H9 (cell line): ENCODE results near the gene ANK2. TPM values are rescaled to one million over a fixed set of nuclear protein-coding genes. Genes with fewer than 3 reads are reported as not detected.

Experiments
- DNase-seq: peaks from one replicate; pipeline ENCODE4 v3.0.0-alpha.2; 2017
- H2AFZ ChIP-seq: one replicate; pipeline ENCODE4 v1.6.1; 2013; ENCODE audit warnings: mild to moderate bottlenecking, low read length, control low read depth, moderate library complexity
- H2AK5ac ChIP-seq: 2 replicates; pipeline ENCODE4 v1.6.1; 2013; ENCODE audit warnings: low read length, control low read depth, mixed read lengths; ENCODE audit not compliant: insufficient read length
- H2BK120ac ChIP-seq: one replicate; pipeline ENCODE4 v1.6.1; 2013; ENCODE audit warnings: low read depth, mild to moderate bottlenecking, low read length, control low read depth, inconsistent platforms; ENCODE audit not compliant: poor library complexity, severe bottlenecking
- H2BK12ac ChIP-seq: 2 replicates; pipeline ENCODE4 v1.6.1; 2013; ENCODE audit warnings: low read length, control low read depth, mixed read lengths, low read depth; ENCODE audit not compliant: insufficient read length
- H2BK15ac ChIP-seq: 2 replicates; pipeline ENCODE4 v1.6.1; 2013; ENCODE audit warnings: low read depth, low read length, control low read depth
- H2BK20ac ChIP-seq: one replicate; pipeline ENCODE4 v1.6.1; 2013; ENCODE audit warnings: low read depth, mild to moderate bottlenecking, low read length, control low read depth, inconsistent platforms; ENCODE audit not compliant: poor library complexity, severe bottlenecking
- H2BK5ac ChIP-seq: 2 replicates; pipeline ENCODE4 v1.6.1; 2013; ENCODE audit warnings: low read length, control low read depth, mixed read lengths; ENCODE audit not compliant: insufficient read length
- H3K14ac ChIP-seq: 2 replicates; pipeline ENCODE4 v1.6.1; 2013; ENCODE audit warnings: low read length, control low read depth; ENCODE audit not compliant: insufficient read depth
- H3K18ac ChIP-seq: 2 replicates; pipeline ENCODE4 v1.6.1; 2013; ENCODE audit warnings: low read depth, mild to moderate bottlenecking, mixed read lengths, low read length, control low read depth; ENCODE audit not compliant: insufficient read length
- H3K23ac ChIP-seq: 2 replicates; pipeline ENCODE4 v1.6.1; 2013; ENCODE audit warnings: low read length, control low read depth, mixed read lengths, low read depth; ENCODE audit not compliant: insufficient read length
- H3K23me2 ChIP-seq: 2 replicates; pipeline ENCODE4 v1.6.1; 2013; ENCODE audit warnings: low read depth, mild to moderate bottlenecking, mixed read lengths, low read length, control low read depth; ENCODE audit not compliant: insufficient read length, poor library complexity, severe bottlenecking
- H3K27ac ChIP-seq: 2 replicates; pipeline ENCODE4 v1.5.1; 2013; ENCODE audit warnings: low read length, control low read depth, mixed read lengths, low read depth; ENCODE audit not compliant: insufficient read length
- H3K27me3 ChIP-seq: 2 replicates; pipeline ENCODE4 v1.6.1; 2013; ENCODE audit warnings: low read length, control low read depth, inconsistent platforms; ENCODE audit not compliant: insufficient read depth
- H3K4ac ChIP-seq: 2 replicates; pipeline ENCODE4 v1.6.1; 2013; ENCODE audit warnings: low read depth, mild to moderate bottlenecking, control low read depth, inconsistent platforms, low read length, moderate library complexity
- H3K4me1 ChIP-seq: 2 replicates; pipeline ENCODE4 v1.6.1; 2013; ENCODE audit warnings: low read length, control low read depth, inconsistent platforms; ENCODE audit not compliant: insufficient read depth
- H3K4me2 ChIP-seq: 2 replicates; pipeline ENCODE4 v1.6.1; 2013; ENCODE audit warnings: low read length, control low read depth, mixed read lengths; ENCODE audit not compliant: insufficient read length, insufficient read depth
- H3K56ac ChIP-seq: 2 replicates; pipeline ENCODE4 v1.6.1; 2013; ENCODE audit warnings: low read depth, mild to moderate bottlenecking, mixed read lengths, low read length, control low read depth; ENCODE audit not compliant: insufficient read length
- H3K79me1 ChIP-seq: 2 replicates; pipeline ENCODE4 v1.6.1; 2013; ENCODE audit warnings: low read depth, mild to moderate bottlenecking, moderate library complexity, low read length, control low read depth, inconsistent platforms; ENCODE audit not compliant: insufficient read depth, poor library complexity, severe bottlenecking
- H3K79me2 ChIP-seq: 2 replicates; pipeline ENCODE4 v1.6.1; 2013; ENCODE audit warnings: low read length, control low read depth, inconsistent platforms; ENCODE audit not compliant: insufficient read depth
- H3K9ac ChIP-seq: 2 replicates; pipeline ENCODE4 v1.6.1; 2013; ENCODE audit warnings: low read length, control low read depth, mixed read lengths; ENCODE audit not compliant: insufficient read length; ENCODE audit errors: extremely low read depth
- H3K9me3 ChIP-seq: one replicate; pipeline ENCODE4 v1.6.1; 2013; ENCODE audit warnings: low read depth, low read length, inconsistent platforms; ENCODE audit not compliant: control insufficient read depth
- H3T11ph ChIP-seq: one replicate; pipeline ENCODE4 v1.6.1; 2013; ENCODE audit warnings: mild to moderate bottlenecking, low read length, control low read depth, inconsistent platforms
- H4K20me1 ChIP-seq: one replicate; pipeline ENCODE4 v1.6.1; 2013; ENCODE audit not compliant: control insufficient read depth, insufficient read length, insufficient read depth
- H4K5ac ChIP-seq: 2 replicates; pipeline ENCODE4 v1.6.1; 2013; ENCODE audit warnings: low read depth, mild to moderate bottlenecking, mixed read lengths, low read length, control low read depth; ENCODE audit not compliant: insufficient read length
- H4K8ac ChIP-seq: replicated peaks from 2 replicates; pipeline ENCODE4 v1.6.1; 2013; ENCODE audit warnings: low read length, control low read depth, mixed read lengths, low read depth; ENCODE audit not compliant: insufficient read length
- H4K91ac ChIP-seq: 2 replicates; pipeline ENCODE4 v1.6.1; 2013; ENCODE audit warnings: low read depth, mild to moderate bottlenecking, moderate library complexity, mixed read lengths, low read length, control low read depth; ENCODE audit not compliant: insufficient read length
- H3K27ac Mint-ChIP-seq, 3 experiments: 2 replicates in 2 of 3; 3 replicates in 1 of 3; pipeline ENCODE4 v1.8.0; 2020 to 2021; ENCODE audit warnings: mixed read lengths in 3 of 3, mild to moderate bottlenecking in 1 of 3, moderate library complexity in 1 of 3
- H3K27me3 Mint-ChIP-seq: 2 replicates; pipeline ENCODE4 v1.8.0; 2021; ENCODE audit warnings: low read depth, mild to moderate bottlenecking, moderate library complexity, mixed read lengths
- H3K36me3 Mint-ChIP-seq, 3 experiments: 2 replicates in 2 of 3; 3 replicates in 1 of 3; pipeline ENCODE4 v1.8.0; 2020 to 2021; ENCODE audit warnings: low read depth in 3 of 3, mixed read lengths in 3 of 3; ENCODE audit not compliant: insufficient read depth in 1 of 3
- H3K4me1 Mint-ChIP-seq, 2 experiments: 2 replicates each; pipeline ENCODE4 v1.8.0; 2020; ENCODE audit warnings: mixed read lengths in 2 of 2
- H3K4me3 Mint-ChIP-seq, 2 experiments: 2 replicates in 1 of 2; 3 replicates in 1 of 2; pipeline ENCODE4 v1.8.0; 2020 to 2021; ENCODE audit warnings: mild to moderate bottlenecking in 2 of 2, mixed read lengths in 2 of 2, moderate library complexity in 1 of 2
- H3K9me3 Mint-ChIP-seq, 2 experiments: 2 replicates in 1 of 2; 3 replicates in 1 of 2; pipeline ENCODE4 v1.8.0; 2020; ENCODE audit warnings: mild to moderate bottlenecking in 2 of 2, mixed read lengths in 2 of 2, moderate library complexity in 1 of 2
- CTCF ChIP-seq: fragments of 200-600 bp; sonication (generic); conservative IDR thresholded peaks from 3 replicates; pipeline ENCODE4 v1.8.0; 2021; ENCODE audit warnings: antibody characterized with exemption, mild to moderate bottlenecking
- WGBS: extraction: QIAGEN DNeasy Blood & Tissue Kit; methylation state at CpG from one replicate; pipeline ENCODE4 v1.1.7; 2013; ENCODE audit warnings: missing lambda C conversion rate, low lambda C conversion rate, mixed read lengths; ENCODE audit not compliant: insufficient read length; ENCODE audit errors: extremely low coverage; 5-methylcytosine and 5-hydroxymethylcytosine counted together
- total RNA-seq: library from RNA; stranded (reverse); gene quantifications from 2 replicates; pipeline ENCODE4 v1.2.1, GENCODE V29; 2021

ANK2 gene
- total RNA-seq, 1 experiment from 2014 or later = 36.8 TPM

GRCh38 chr4:113302051-113302450 is 252.6 kb downstream of the ANK2 start:
- no peaks in the 10 kb centered on the region for H3K9me3 Mint-ChIP-seq
- peaks cover 2% of the 10 kb centered on the region; the same call in 1 of the 2 replicates for H3K4me1 ChIP-seq
- H3K18ac ChIP-seq = no peak overlapping the region
- H4K91ac ChIP-seq = no peak overlapping the region
- no peaks in the 10 kb centered on the region for H3K27me3 ChIP-seq
- H3K79me1 ChIP-seq = no peaks in the 10 kb centered on the region
- no peak overlapping the region for H2BK120ac ChIP-seq
- no peak overlapping the region for H2BK15ac ChIP-seq
- H3K27ac ChIP-seq = no peak overlapping the region
- no peak overlapping the region for H3K9ac ChIP-seq
- H2AK5ac ChIP-seq = no peak overlapping the region
- no peak overlapping the region for H3K14ac ChIP-seq
- H3K23me2 ChIP-seq = no peaks in the 10 kb centered on the region
- no peak for TF ChIP-seq CTCF
- H3K56ac ChIP-seq = no peak overlapping the region
- no peaks in the 10 kb centered on the region for H4K20me1 ChIP-seq
- no peak overlapping the region for H3K4me2 ChIP-seq
- H3T11ph ChIP-seq = no peak overlapping the region
- H3K27ac Mint-ChIP-seq = no peak overlapping the region; a peak in 1 of 7 replicates
- no peak overlapping the region for H3K4ac ChIP-seq
- no peak overlapping the region for H2AFZ ChIP-seq
- no peaks in the 10 kb centered on the region for H3K79me2 ChIP-seq
- no peaks in the 10 kb centered on the region for H3K9me3 ChIP-seq
- peaks cover 0 to 25% (median 0%) of the 10 kb centered on the region in 3 experiments; a peak in 3 of 7 replicates for H3K36me3 Mint-ChIP-seq
- H4K5ac ChIP-seq = no peak overlapping the region
- H3K4me1 Mint-ChIP-seq = peaks cover 8 to 13% of the 10 kb centered on the region in 2 experiments
- no peak overlapping the region for H3K23ac ChIP-seq
- no peaks in the 10 kb centered on the region for H3K27me3 Mint-ChIP-seq
- H4K8ac ChIP-seq = no peak overlapping the region
- H2BK5ac ChIP-seq = no peak overlapping the region
- WGBS = no CpG with 5 or more reads among the region's 1 CpG
- no peak overlapping the region for H2BK12ac ChIP-seq
- DNase-seq = no peak
- no peak overlapping the region for H3K4me3 Mint-ChIP-seq
- no peak overlapping the region for H2BK20ac ChIP-seq
